SK-N-SH (cell line): ENCODE data around the gene ZFP64. TPM values are rescaled to one million over a fixed set of nuclear protein-coding genes. Genes with fewer than 3 reads are reported as not detected.

Experiments
- CTCF ChIA-PET: fragments of 300-600, 350-600 bp; formaldehyde crosslinking; extraction: SDS; loops from one replicate; lab custom pipeline; 2021; lab: Yijun Ruan, JAX
- POLR2A ChIA-PET: fragments of 350-600 bp; sonication (Branson Sonifier 250); formaldehyde crosslinking; extraction: SDS; loops from one replicate; lab custom pipeline; 2020; ENCODE audit warnings: antibody characterized with exemption, inconsistent platforms; lab: Yijun Ruan, JAX
- DNase-seq: peaks from one replicate; pipeline ENCODE4 v3.0.0; 2012
- H2AFZ ChIP-seq: fragments of 200-600 bp; sonication (generic); 2 replicates; pipeline ENCODE4 v1.8.1; 2016; ENCODE audit warnings: antibody characterized with exemption, mild to moderate bottlenecking, low read depth
- H3F3A ChIP-seq: fragments of 200-600 bp; sonication (generic); replicated peaks from 2 replicates; pipeline ENCODE3; 2016; ENCODE audit warnings: antibody characterized with exemption, mild to moderate bottlenecking; ENCODE audit not compliant: insufficient read depth
- H3K27ac ChIP-seq, 2 experiments: fragments of 200-500 bp in 1 of 2; fragments of 200-600 bp in 1 of 2; sonication (Bioruptor generic) in 1 of 2; sonication (generic), shearing (Covaris generic) in 1 of 2; 2 replicates each; pipeline versions ENCODE4 v1.5.1 to v1.6.1; 2014 to 2016; ENCODE audit warnings: low read depth in 2 of 2, inconsistent platforms in 1 of 2, low read length in 1 of 2, mild to moderate bottlenecking in 1 of 2, mixed read lengths in 1 of 2
- H3K27me3 ChIP-seq: fragments of 200-600 bp; sonication (generic), shearing (Covaris generic); 2 replicates; pipeline ENCODE4 v1.6.1; 2016; ENCODE audit warnings: mixed run types; ENCODE audit not compliant: insufficient read depth
- H3K36me3 ChIP-seq, 2 experiments: fragments of 200-500 bp in 1 of 2; fragments of 200-600 bp in 1 of 2; sonication (Bioruptor generic) in 1 of 2; sonication (generic) in 1 of 2; replicated peaks in 1 of 2; 2 replicates each; pipeline versions ENCODE3 to v1.5.1; 2014 to 2016; ENCODE audit warnings: low read length in 1 of 2, mild to moderate bottlenecking in 1 of 2; ENCODE audit not compliant: insufficient read depth in 2 of 2, control insufficient read depth in 1 of 2
- H3K4me1 ChIP-seq, 2 experiments: fragments of 200-500 bp in 1 of 2; fragments of 200-600 bp in 1 of 2; sonication (Bioruptor generic) in 1 of 2; sonication (generic), shearing (Covaris generic) in 1 of 2; 2 replicates each; pipeline versions ENCODE4 v1.5.1 to v1.6.1; 2014 to 2016; ENCODE audit warnings: low read depth in 1 of 2, low read length in 1 of 2, mixed run types in 1 of 2; ENCODE audit not compliant: insufficient read depth in 2 of 2, control insufficient read depth in 1 of 2
- H3K4me2 ChIP-seq: fragments of 200-600 bp; sonication (generic), shearing (Covaris generic); 2 replicates; pipeline ENCODE4 v1.6.1; 2017; ENCODE audit warnings: mixed run types
- H3K4me3 ChIP-seq, 2 experiments: fragments of 200-500 bp in 1 of 2; fragments of 200-600 bp in 1 of 2; sonication (Bioruptor generic) in 1 of 2; sonication (generic), shearing (Covaris generic) in 1 of 2; 2 replicates each; pipeline versions ENCODE4 v1.5.1 to v1.8.1; 2014 to 2016; ENCODE audit warnings: low read depth in 2 of 2, inconsistent platforms in 1 of 2, low read length in 1 of 2, mild to moderate bottlenecking in 1 of 2, mixed read lengths in 1 of 2, moderate library complexity in 1 of 2
- H3K79me2 ChIP-seq: fragments of 200-600 bp; sonication (generic); 2 replicates; pipeline ENCODE4 v1.8.1; 2017; ENCODE audit warnings: mild to moderate bottlenecking; ENCODE audit not compliant: insufficient read depth
- H3K9ac ChIP-seq: fragments of 200-600 bp; sonication (generic); 2 replicates; pipeline ENCODE4 v1.6.1; 2017; ENCODE audit warnings: mixed run types
- H3K9me2 ChIP-seq: fragments of 200-600 bp; sonication (generic); 2 replicates; pipeline ENCODE4 v1.6.1; 2017; ENCODE audit warnings: mixed run types
- H3K9me3 ChIP-seq: fragments of 200-600 bp; sonication (generic); 2 replicates; pipeline ENCODE4 v1.6.1; 2017; ENCODE audit warnings: mixed run types, mild to moderate bottlenecking, moderate library complexity
- H4K20me1 ChIP-seq: fragments of 200-600 bp; sonication (generic); 2 replicates; pipeline ENCODE4 v1.6.1; 2017; ENCODE audit warnings: mild to moderate bottlenecking, mixed run types; ENCODE audit not compliant: insufficient read depth
- GABPA ChIP-seq: IDR thresholded peaks from 2 replicates; pipeline ENCODE4 v1.4.0; 2012; ENCODE audit warnings: low read depth, mild to moderate bottlenecking
- MXI1 ChIP-seq: IDR thresholded peaks from 2 replicates; pipeline ENCODE4 v1.6.1; 2012; ENCODE audit warnings: mild to moderate bottlenecking, low read depth, low read length, improper control_type of control experiment
- POLR2AphosphoS5 ChIP-seq: IDR thresholded peaks from 2 replicates; pipeline ENCODE4 v1.6.1; 2012; ENCODE audit warnings: low read depth, low read length
- SIN3A ChIP-seq: IDR thresholded peaks from 2 replicates; pipeline ENCODE4 v1.6.1; 2012; ENCODE audit warnings: low read depth, mild to moderate bottlenecking, low read length, moderate library complexity, borderline replicate concordance
- TAF1 ChIP-seq: IDR thresholded peaks from 2 replicates; pipeline ENCODE4 v1.6.1; 2012; ENCODE audit warnings: low read depth, mild to moderate bottlenecking, low read length, moderate library complexity, borderline replicate concordance
- WGBS: methylation state at CpG from one replicate; pipeline ENCODE4 v1.1.6; 2017; ENCODE audit warnings: low lambda C conversion rate; 5-methylcytosine and 5-hydroxymethylcytosine counted together
- polyA plus RNA-seq, 3 experiments: library from polyadenylated mRNA; depleted of rRNA; stranded (reverse); fragments of >200 nt; gene quantifications; 2 replicates each; pipeline ENCODE4 v1.2.3, GENCODE V29; 2012
- TF ChIP-seq, protein P1 (sequence below): fragments of 200-600 bp; sonication (generic); IDR thresholded peaks from 2 replicates; pipeline ENCODE4 v1.6.1; 2017; ENCODE audit warnings: antibody characterized with exemption, mild to moderate bottlenecking, moderate library complexity
- TF ChIP-seq, protein P2 (sequence below): IDR thresholded peaks from 2 replicates; pipeline ENCODE4 v1.6.1; 2012; ENCODE audit warnings: mild to moderate bottlenecking, low read depth, low read length, moderate library complexity

Gene ZFP64
- polyA plus RNA-seq, 1 of the 3 experiments (the other 2 are of a cell fraction): 12.8 TPM

DNA sequence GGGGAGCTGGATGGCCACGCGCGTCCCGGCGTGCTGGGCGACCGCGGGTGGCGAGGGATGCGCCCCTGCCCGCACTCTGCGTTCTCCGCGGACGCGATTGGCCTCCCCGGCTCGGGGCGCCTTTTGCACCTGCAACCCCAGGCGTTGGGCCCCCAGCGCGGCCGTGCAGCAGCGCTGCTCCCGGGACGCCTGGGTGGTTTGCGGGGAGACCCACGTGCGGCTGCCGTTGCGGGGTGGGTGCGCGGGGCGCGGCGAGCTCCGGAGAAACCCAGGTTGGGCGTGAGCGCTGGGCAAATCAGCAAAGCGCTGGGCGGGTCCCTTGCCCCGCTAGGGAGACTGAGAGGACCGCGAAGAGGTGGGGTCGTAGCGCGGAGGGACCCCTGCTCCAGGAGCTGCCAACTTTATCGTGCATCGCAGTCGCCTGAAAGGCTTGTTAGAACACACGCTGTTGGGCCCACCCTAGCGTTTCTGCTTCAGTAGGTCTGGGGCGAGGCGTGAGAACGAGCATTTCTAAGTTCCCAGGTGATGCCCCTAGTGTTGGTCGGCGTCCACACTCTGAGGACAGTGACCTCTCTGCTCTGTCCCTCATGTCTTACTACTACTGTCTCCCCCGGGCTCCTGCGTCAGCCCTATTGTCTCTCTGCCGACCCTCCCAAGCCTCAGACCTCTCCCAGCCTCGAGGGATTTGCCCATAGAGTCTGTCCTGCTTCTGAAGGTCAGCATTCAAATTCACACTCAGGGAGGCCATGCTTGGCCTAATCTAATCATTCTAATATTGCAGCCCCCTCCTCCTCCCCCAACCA lies 538 bp upstream of the ZFP64 start (continued):
- TF ChIP-seq, protein P1, sequence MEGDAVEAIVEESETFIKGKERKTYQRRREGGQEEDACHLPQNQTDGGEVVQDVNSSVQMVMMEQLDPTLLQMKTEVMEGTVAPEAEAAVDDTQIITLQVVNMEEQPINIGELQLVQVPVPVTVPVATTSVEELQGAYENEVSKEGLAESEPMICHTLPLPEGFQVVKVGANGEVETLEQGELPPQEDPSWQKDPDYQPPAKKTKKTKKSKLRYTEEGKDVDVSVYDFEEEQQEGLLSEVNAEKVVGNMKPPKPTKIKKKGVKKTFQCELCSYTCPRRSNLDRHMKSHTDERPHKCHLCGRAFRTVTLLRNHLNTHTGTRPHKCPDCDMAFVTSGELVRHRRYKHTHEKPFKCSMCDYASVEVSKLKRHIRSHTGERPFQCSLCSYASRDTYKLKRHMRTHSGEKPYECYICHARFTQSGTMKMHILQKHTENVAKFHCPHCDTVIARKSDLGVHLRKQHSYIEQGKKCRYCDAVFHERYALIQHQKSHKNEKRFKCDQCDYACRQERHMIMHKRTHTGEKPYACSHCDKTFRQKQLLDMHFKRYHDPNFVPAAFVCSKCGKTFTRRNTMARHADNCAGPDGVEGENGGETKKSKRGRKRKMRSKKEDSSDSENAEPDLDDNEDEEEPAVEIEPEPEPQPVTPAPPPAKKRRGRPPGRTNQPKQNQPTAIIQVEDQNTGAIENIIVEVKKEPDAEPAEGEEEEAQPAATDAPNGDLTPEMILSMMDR: peak; percentile 33; the same call in 1 of the 2 replicates
- TF ChIP-seq SIN3A (no peak), GABPA (no peak), TAF1 (no peak), MXI1 (peak; percentile 63)

DNA sequence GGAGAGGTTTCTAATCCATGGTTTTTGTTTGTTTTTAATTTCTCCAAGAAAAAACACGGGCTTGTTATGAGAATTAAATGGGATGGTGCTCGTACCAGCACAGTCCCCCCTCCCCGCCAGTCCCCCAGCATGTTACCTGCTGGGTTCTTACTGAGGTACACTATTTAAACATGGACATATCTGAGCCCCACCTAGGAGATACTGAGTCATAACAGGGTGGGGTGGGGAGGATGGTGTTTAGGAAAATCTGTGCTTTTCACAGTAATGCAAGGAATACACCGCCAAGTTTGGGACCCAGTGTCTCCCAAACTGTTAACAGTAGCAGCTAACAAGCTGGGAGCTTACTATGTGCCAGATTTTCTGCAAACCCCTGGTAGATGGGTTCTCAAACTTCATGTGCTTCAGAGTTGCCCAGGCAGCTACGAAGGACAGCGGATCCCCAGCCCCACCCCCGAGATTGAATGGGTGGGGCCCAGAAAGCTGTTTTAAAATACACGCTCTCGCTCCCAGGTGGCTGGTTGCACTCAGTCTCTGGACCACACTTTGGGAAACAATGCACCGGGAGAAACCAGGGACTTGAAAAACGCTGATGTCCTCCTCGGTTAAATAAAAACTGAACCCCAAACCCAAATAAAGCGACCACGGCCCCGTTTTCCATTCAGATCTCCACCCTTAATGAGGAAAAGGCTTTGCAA lies 995 bp downstream of the ZFP64 start:
- Histone ChIP-seq H3K4me1 (peaks cover 5% of the 10 kb centered on the region in 2 experiments; a peak in 3 of 4 replicates), H3K27me3 (no peaks in the 10 kb centered on the region), H2AFZ (peak overlapping the region; percentile 94), H3K36me3 (peaks cover 10 to 12% of the 10 kb centered on the region in 2 experiments), H3K27ac (peak overlapping the region; percentile 78 to 96), H4K20me1 (no peaks in the 10 kb centered on the region), H3F3A (no peaks in the 10 kb centered on the region), H3K9ac (peak overlapping the region; percentile 87), H3K4me2 (peak overlapping the region; percentile 88), H3K79me2 (peaks cover 45% of the 10 kb centered on the region), H3K4me3 (peak overlapping the region; percentile 83 to 95), H3K9me3 (no peaks in the 10 kb centered on the region), H3K9me2 (no peaks in the 10 kb centered on the region)
- ChIA-PET CTCF (interaction anchor here (0.6 to 2.9 kb wide), 7 partner anchors 10 to 69 kb away, joined by 4 to 13 read pairs (median 5); no protein-coding TSS in a partner anchor), POLR2A (interaction anchor here (2.1 kb wide), 1 partner anchor 9 kb away, joined by 8 read pairs; no protein-coding TSS in a partner anchor)
- TF ChIP-seq, protein P2, sequence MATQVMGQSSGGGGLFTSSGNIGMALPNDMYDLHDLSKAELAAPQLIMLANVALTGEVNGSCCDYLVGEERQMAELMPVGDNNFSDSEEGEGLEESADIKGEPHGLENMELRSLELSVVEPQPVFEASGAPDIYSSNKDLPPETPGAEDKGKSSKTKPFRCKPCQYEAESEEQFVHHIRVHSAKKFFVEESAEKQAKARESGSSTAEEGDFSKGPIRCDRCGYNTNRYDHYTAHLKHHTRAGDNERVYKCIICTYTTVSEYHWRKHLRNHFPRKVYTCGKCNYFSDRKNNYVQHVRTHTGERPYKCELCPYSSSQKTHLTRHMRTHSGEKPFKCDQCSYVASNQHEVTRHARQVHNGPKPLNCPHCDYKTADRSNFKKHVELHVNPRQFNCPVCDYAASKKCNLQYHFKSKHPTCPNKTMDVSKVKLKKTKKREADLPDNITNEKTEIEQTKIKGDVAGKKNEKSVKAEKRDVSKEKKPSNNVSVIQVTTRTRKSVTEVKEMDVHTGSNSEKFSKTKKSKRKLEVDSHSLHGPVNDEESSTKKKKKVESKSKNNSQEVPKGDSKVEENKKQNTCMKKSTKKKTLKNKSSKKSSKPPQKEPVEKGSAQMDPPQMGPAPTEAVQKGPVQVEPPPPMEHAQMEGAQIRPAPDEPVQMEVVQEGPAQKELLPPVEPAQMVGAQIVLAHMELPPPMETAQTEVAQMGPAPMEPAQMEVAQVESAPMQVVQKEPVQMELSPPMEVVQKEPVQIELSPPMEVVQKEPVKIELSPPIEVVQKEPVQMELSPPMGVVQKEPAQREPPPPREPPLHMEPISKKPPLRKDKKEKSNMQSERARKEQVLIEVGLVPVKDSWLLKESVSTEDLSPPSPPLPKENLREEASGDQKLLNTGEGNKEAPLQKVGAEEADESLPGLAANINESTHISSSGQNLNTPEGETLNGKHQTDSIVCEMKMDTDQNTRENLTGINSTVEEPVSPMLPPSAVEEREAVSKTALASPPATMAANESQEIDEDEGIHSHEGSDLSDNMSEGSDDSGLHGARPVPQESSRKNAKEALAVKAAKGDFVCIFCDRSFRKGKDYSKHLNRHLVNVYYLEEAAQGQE: 0 out of 2 replicates have a peak, but pooled peaks have one; percentile 24
- TF ChIP-seq POLR2AphosphoS5 (no peak), MXI1 (peak; percentile 56; the same call in 1 of the 2 replicates)
- peak; percentile 68 for DNase-seq
- WGBS: 9% methylated on average over 15 of the region's 15 CpGs
